ENCODE measurements around the gene ZFPM1. TPM values are rescaled to one million over a fixed set of nuclear protein-coding genes. Genes with fewer than 3 reads are reported as not detected.

ZFPM1 gene
- total and polyA plus RNA-seq, 10 donors, result 2.3 to 25.3 (median 8.9) TPM

DNA sequence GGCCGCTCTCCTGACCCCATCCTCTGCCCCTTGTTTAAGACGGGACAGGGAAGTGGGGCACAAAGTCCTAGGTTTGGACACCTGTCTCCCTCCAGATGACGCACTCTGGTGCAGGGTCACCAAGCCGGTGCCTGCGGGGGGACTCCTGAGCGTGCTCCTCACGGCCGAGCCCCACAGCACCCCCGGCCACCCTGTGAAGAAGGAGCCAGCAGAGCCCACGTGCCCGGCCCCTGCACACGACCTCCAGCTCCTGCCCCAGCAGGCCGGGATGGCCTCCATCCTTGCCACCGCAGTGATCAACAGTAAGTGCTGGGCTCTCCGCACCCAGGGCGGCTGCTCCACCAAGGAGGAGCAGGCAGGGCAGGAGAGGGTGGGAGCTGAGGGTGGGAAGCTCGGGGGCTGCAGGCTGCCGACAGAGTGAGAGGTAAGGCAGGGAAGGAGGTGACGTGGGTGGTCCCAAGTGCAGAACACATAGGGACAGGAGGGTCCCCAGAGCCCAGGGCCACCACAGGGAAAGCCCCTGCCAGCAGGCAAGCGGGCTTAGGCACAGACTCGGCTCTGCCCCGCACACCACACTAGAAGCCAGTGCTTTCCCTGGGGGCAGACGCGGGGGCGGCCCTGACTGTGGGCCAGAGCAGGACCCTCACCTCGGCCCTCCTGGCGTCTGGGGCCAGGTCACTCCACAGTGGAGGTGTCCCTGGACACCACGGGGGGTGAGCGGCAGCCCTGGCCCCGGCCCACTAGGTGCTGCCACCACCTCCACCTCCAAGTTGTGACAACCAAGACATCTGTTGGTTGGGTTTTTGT, 75.1 kb downstream of the ZFPM1 start:
- H3K4me3 ChIP-seq, result no peak overlapping the region
- peaks cover 0 to 14% (median 0%) of the 10 kb centered on the region in 7 donors for H3K27me3 ChIP-seq (replicated peaks in 1 of 7)
- peak overlapping the region in 3 of 8 donors; percentile 68 to 84 (median 81) for H3K27ac ChIP-seq
- intact Hi-C loops (cut with DNase I; ENCODE audit: low total_unique reads), result loop anchor here (2.0 kb wide), 1 partner anchor 81 kb away; no protein-coding TSS in a partner anchor
- no peak for DNase-seq
- H3K36me3 ChIP-seq, result peaks cover 0 to 50% (median 15%) of the 10 kb centered on the region in 6 donors
- peaks cover 22 to 72% (median 57%) of the 10 kb centered on the region in 6 donors for H3K4me1 ChIP-seq
- 67 to 86% (median 78%) methylated on average over 17 to 30 of the region's 30 CpGs for WGBS, 5 donors
- TF ChIP-seq POLR2AphosphoS5 (IDR thresholded peaks at IDR 0.05) (peak in 1 of 3 donors; percentile 6), POLR2A (IDR thresholded peaks at IDR 0.05) (no peak)
- H3K9me3 ChIP-seq, result no peaks in the 10 kb centered on the region

DNA sequence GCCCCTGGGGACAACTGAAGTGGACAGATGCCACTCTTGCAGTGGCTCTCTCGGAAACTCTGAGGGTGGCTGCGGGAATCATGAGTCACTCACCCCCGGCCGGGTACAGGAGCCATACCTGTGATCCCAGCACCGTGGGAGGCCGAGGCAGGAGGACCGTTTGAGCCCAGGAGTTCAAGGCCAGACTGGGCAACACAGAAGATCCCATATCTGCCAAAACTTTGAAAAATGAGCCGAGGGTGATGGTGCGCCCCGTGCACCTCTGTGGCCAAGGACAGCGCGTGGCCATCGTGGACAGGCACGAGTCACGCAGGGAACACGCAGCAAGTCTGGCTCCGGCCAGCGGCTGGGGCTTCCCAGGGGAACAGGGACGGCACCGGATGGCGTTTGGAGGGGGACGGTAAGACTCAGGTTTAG, 75.8 kb downstream of the ZFPM1 start:
- intact Hi-C loops (cut with DNase I; ENCODE audit: low total_unique reads), result loop anchor here (2.0 kb wide), 1 partner anchor 82 kb away; no protein-coding TSS in a partner anchor
- peak; percentile 72 for DNase-seq
- H3K4me1 ChIP-seq, result peaks cover 22 to 68% (median 51%) of the 10 kb centered on the region in 6 donors
- no peaks in the 10 kb centered on the region for H3K9me3 ChIP-seq
- WGBS, 5 donors, result 83 to 93% (median 89%) methylated on average over 20 to 22 of the region's 22 CpGs
- TF ChIP-seq POLR2A (IDR thresholded peaks at IDR 0.05), result no peak
- TF ChIP-seq POLR2AphosphoS5 (IDR thresholded peaks at IDR 0.05), result peak in 1 of 3 donors; percentile 30
- peaks cover 0 to 50% (median 15%) of the 10 kb centered on the region in 6 donors for H3K36me3 ChIP-seq
- H3K27ac ChIP-seq, result no peak overlapping the region
- no peak overlapping the region for H3K4me3 ChIP-seq
- H3K27me3 ChIP-seq (replicated peaks in 1 of 7), result peaks cover 0 to 7% (median 0%) of the 10 kb centered on the region in 7 donors

GRCh38 chr16:88529596-88529995, 76.5 kb downstream of the ZFPM1 start:
- peaks cover 0 to 50% (median 15%) of the 10 kb centered on the region in 6 donors for H3K36me3 ChIP-seq
- H3K27me3 ChIP-seq (replicated peaks in 1 of 7), result no peaks in the 10 kb centered on the region
- H3K9me3 ChIP-seq, result no peaks in the 10 kb centered on the region
- no peak overlapping the region for H3K4me3 ChIP-seq
- H3K4me1 ChIP-seq, result peaks cover 19 to 61% (median 44%) of the 10 kb centered on the region in 6 donors
- DNase-seq, result no peak
- TF ChIP-seq POLR2A (IDR thresholded peaks at IDR 0.05) (no peak), CTCF (IDR thresholded peaks at IDR 0.05 in 8 of 11, conservative IDR thresholded peaks at IDR 0.05 in 3 of 11) (no peak), POLR2AphosphoS5 (IDR thresholded peaks at IDR 0.05) (no peak)
- WGBS, 5 donors, result 85 to 97% (median 96%) methylated on average over 9 of the region's 9 CpGs
- H3K27ac ChIP-seq, result no peak overlapping the region
- intact Hi-C loops (cut with DNase I; ENCODE audit: low total_unique reads), result loop anchor here (2.0 kb wide), 1 partner anchor 83 kb away; no protein-coding TSS in a partner anchor

DNA sequence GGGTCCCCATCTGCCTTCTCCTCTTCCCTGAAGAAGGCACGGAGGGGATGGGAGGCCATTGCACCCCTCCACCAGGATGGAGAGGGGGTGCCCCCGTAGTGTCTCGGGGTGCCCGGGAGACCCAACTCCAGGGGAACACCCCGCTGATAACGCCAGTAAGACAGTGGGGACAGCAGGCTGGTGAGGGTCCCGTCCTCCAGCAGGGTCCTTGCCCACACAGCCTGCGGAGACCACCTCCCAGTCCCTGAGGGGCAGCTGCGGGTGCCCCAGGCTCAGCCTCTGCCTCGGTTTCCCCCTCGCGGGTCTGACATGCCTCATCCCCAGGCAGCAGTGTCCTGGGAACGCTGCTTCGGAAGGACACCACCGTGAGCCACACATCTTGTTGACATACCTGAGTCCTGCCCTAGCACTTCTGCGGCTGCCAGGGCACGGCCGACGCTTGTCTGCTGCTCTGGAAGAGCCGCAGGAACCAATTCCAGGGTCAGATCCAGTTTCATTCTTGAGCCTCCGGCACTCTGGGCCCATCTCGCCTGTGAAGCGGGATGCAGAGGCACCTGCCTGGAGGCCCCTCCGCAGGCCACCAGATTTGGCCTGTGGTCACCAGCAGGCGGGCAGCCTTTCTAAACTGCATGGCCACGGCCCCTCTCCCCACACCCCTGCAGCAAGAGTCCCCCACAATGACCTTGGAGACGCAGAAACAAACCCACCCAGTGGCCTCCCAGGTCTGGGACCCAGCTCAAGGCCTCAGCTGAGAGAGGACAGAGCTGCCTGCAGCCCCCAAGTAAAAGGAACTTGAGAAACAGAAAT, 77.2 kb downstream of the ZFPM1 start:
- intact Hi-C loops (cut with DNase I; ENCODE audit: low total_unique reads), result no loop called here
- TF ChIP-seq POLR2A (IDR thresholded peaks at IDR 0.05) (no peak), POLR2AphosphoS5 (IDR thresholded peaks at IDR 0.05) (peak in 2 of 3 donors; percentile 5 to 38)

DNA sequence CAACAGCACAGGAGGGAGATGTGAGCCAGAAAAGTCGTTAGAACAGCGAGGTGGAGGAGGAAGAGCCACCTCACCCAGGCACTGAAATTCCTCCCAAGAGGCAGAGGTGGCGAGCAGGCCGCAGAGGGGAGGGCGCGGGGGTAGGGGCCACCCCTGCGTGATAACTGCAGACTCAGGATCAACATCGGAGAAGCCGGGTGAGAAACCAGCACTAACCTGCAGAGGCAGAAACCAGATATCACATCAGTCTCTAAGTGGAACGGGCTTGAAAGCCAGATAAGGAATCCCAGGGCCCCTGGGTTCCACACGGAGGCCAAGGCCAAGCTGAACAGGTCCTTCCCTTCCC, 77.8 kb downstream of the ZFPM1 start:
- H3K27me3 ChIP-seq (replicated peaks in 1 of 7), result no peaks in the 10 kb centered on the region
- intact Hi-C loops (cut with DNase I; ENCODE audit: low total_unique reads), result no loop called here
- TF ChIP-seq CTCF (IDR thresholded peaks at IDR 0.05 in 8 of 11, conservative IDR thresholded peaks at IDR 0.05 in 3 of 11), result no peak
- no peak for TF ChIP-seq POLR2AphosphoS5 (IDR thresholded peaks at IDR 0.05)
- TF ChIP-seq POLR2A (IDR thresholded peaks at IDR 0.05), result no peak
- H3K27ac ChIP-seq, result peak overlapping the region in 1 of 8 donors; percentile 33
- DNase-seq, result no peak
- no peaks in the 10 kb centered on the region for H3K9me3 ChIP-seq
- H3K4me3 ChIP-seq, result no peak overlapping the region
- H3K4me1 ChIP-seq, result peaks cover 18 to 61% (median 43%) of the 10 kb centered on the region in 6 donors
- H3K36me3 ChIP-seq, result peaks cover 0 to 58% (median 15%) of the 10 kb centered on the region in 6 donors
- 63 to 79% (median 74%) methylated on average over 11 of the region's 11 CpGs for WGBS, 5 donors

More for the DNA sequence above, 77.2 kb downstream of the ZFPM1 start:
- H3K4me3 ChIP-seq, result no peak overlapping the region
- 88 to 92% (median 90%) methylated on average over 26 to 27 of the region's 27 CpGs for WGBS, 5 donors
- no peaks in the 10 kb centered on the region for H3K9me3 ChIP-seq
- H3K27me3 ChIP-seq (replicated peaks in 1 of 7), result no peaks in the 10 kb centered on the region
- peaks cover 19 to 61% (median 43%) of the 10 kb centered on the region in 6 donors for H3K4me1 ChIP-seq
- peaks cover 0 to 55% (median 15%) of the 10 kb centered on the region in 6 donors for H3K36me3 ChIP-seq
- no peak for DNase-seq
- peak overlapping the region in 1 of 8 donors; percentile 33 for H3K27ac ChIP-seq
